ENCODE measurements around the gene ZNG1F. TPM values are rescaled to one million over a fixed set of nuclear protein-coding genes. Genes with fewer than 3 reads are reported as not detected.
"Not testable (repeated sequence)": the region's sequence is repeated elsewhere in the genome, so short reads cannot be mapped to it uniquely, and the experiment has no call there.

Gene ZNG1F
- total and polyA plus RNA-seq, 2 of the 4 experiments (the other 2 are of a cell fraction): 3.4 to 6.5 TPM

DNA sequence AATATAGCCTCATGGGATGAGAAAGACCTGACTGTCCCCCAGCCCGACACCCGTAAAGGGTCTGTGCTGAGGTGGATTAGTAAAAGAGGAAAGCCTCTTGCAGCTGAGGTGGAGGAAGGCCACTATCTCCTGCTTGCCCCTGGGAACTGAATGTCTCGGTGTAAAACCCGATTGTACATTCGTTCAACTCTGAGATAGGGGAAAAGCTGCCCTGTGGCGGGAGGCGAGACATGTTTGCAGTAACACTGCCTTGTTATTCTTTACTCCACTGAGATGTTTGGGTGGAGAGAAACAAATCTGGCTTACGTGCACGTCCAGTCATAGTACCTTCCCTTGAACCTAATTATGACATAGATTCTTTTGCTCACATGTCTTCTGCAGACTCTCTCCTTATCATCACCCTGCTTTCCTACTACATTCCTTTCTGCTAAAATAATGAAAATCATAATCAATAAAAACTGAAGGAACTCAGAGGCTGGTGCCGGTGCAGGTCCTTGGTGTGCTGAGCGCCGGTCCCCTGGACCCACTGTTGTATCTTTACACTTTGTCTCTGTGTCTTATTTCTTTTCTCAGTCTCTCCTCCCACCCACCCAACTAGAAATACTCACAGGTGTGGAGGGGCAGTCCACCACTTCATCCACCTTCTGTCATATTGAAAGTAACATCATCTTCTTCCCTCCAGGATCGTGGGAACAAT, 83.4 kb downstream of the ZNG1F start:
- H3K27me3 ChIP-seq (ENCODE audit: control insufficient read depth, insufficient read depth, low read length); H4K8ac ChIP-seq (ENCODE audit: low read depth in 2 of 2, low read length in 2 of 2); H3K4me2 ChIP-seq (ENCODE audit: low read depth, low read length); H2BK5ac ChIP-seq (ENCODE audit: low read depth, low read length, poor library complexity, severe bottlenecking); H2BK15ac ChIP-seq (ENCODE audit: low read depth, low read length); CTCF ChIA-PET; intact Hi-C loops (cut with micrococcal nuclease); H3K4me3 ChIP-seq (ENCODE audit: insufficient read depth, low read depth, low read length); H4K5ac ChIP-seq (ENCODE audit: low read depth, low read length); H3K14ac ChIP-seq (replicated peaks; ENCODE audit: low read depth, low read length); H3K79me1 ChIP-seq (ENCODE audit: low read depth in 1 of 2, low read length in 2 of 2); H3K36me3 ChIP-seq (ENCODE audit: control insufficient read depth, insufficient read depth, low read length); H2BK120ac ChIP-seq (ENCODE audit: low read depth, low read length); H2BK20ac ChIP-seq (ENCODE audit: low read depth, low read length); in situ Hi-C loops (cut with MboI; ENCODE audit: low sequenced_read_pairs); H4K91ac ChIP-seq (ENCODE audit: insufficient read depth, low read depth, low read length); DNase-seq; H3K18ac ChIP-seq (ENCODE audit: low read depth, low read length); H3K23ac ChIP-seq (ENCODE audit: low read depth, low read length); H3K9me1 ChIP-seq (ENCODE audit: insufficient read depth, low read length); H2AK9ac ChIP-seq (replicated peaks; ENCODE audit: low read depth, low read length, poor library complexity); H3K27ac ChIP-seq (ENCODE audit: insufficient read depth, low read length); POLR2A ChIA-PET (ENCODE audit: unreplicated experiment); ATAC-seq (ENCODE audit: low read depth); BruUV-seq (replicated peaks); H2AFZ ChIP-seq (replicated peaks; ENCODE audit: low read length, poor library complexity); H3K9ac ChIP-seq (ENCODE audit: low read depth, low read length); dilution Hi-C loops (cut with HindIII; ENCODE audit: low sequenced_read_pairs, unreplicated experiment); H3K4ac ChIP-seq (ENCODE audit: low read depth, low read length); H3K56ac ChIP-seq (ENCODE audit: extremely low read depth, insufficient read depth, low read length); H3K4me1 ChIP-seq (ENCODE audit: control insufficient read depth, insufficient read depth, low read length); H4K20me1 ChIP-seq (ENCODE audit: insufficient read depth, low read length); H2AK5ac ChIP-seq (ENCODE audit: low read depth, low read length); H3K9me3 ChIP-seq (ENCODE audit: control insufficient read depth, insufficient read depth, low read length): not testable (repeated sequence)
- WGBS, 2 experiments (ENCODE audit: extremely low coverage in 2 of 2, insufficient read length in 1 of 2): no CpG with 5 or more reads among the region's 13 CpGs

DNA sequence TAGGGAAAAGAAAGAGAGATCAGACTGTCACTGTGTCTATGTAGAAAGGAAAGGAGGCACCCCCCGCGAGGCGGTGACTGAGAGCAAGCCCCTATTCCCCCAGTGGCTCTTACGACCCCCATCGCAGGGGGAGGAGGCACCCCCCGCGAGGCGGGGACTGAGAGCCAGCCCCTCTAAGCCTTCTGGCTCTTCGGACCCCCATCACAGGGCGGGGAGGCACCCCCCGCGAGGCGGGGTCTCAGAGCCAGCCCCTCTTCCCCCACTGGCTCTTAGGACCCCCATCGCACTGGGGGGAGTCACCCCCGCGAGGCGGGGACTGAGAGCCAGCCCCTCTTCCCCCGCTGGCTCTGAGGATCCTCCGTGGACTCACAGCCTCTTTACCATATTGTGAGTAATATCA, 84.6 kb downstream of the ZNG1F start:
- H3K23ac ChIP-seq (ENCODE audit: low read depth, low read length); BruUV-seq (replicated peaks); H2BK120ac ChIP-seq (ENCODE audit: low read depth, low read length); CTCF ChIA-PET; H3K36me3 ChIP-seq (ENCODE audit: control insufficient read depth, insufficient read depth, low read length); H2BK20ac ChIP-seq (ENCODE audit: low read depth, low read length); DNase-seq; H3K18ac ChIP-seq (ENCODE audit: low read depth, low read length); H2AK5ac ChIP-seq (ENCODE audit: low read depth, low read length); H3K4me3 ChIP-seq (ENCODE audit: insufficient read depth, low read depth, low read length); ATAC-seq (ENCODE audit: low read depth); H3K14ac ChIP-seq (replicated peaks; ENCODE audit: low read depth, low read length); H2BK15ac ChIP-seq (ENCODE audit: low read depth, low read length); H3K27ac ChIP-seq (ENCODE audit: insufficient read depth, low read length); POLR2A ChIA-PET (ENCODE audit: unreplicated experiment); H3K56ac ChIP-seq (ENCODE audit: extremely low read depth, insufficient read depth, low read length); H2BK5ac ChIP-seq (ENCODE audit: low read depth, low read length, poor library complexity, severe bottlenecking); dilution Hi-C loops (cut with HindIII; ENCODE audit: low sequenced_read_pairs, unreplicated experiment); H3K27me3 ChIP-seq (ENCODE audit: control insufficient read depth, insufficient read depth, low read length); H4K20me1 ChIP-seq (ENCODE audit: insufficient read depth, low read length); H3K4ac ChIP-seq (ENCODE audit: low read depth, low read length); H3K9ac ChIP-seq (ENCODE audit: low read depth, low read length); H3K4me1 ChIP-seq (ENCODE audit: control insufficient read depth, insufficient read depth, low read length); H3K79me1 ChIP-seq (ENCODE audit: low read depth in 1 of 2, low read length in 2 of 2); H3K4me2 ChIP-seq (ENCODE audit: low read depth, low read length); H4K8ac ChIP-seq (ENCODE audit: low read depth in 2 of 2, low read length in 2 of 2); H3K9me3 ChIP-seq (ENCODE audit: control insufficient read depth, insufficient read depth, low read length); H4K91ac ChIP-seq (ENCODE audit: insufficient read depth, low read depth, low read length); in situ Hi-C loops (cut with MboI; ENCODE audit: low sequenced_read_pairs); H3K9me1 ChIP-seq (ENCODE audit: insufficient read depth, low read length); intact Hi-C loops (cut with micrococcal nuclease); H4K5ac ChIP-seq (ENCODE audit: low read depth, low read length); H2AFZ ChIP-seq (replicated peaks; ENCODE audit: low read length, poor library complexity); H2AK9ac ChIP-seq (replicated peaks; ENCODE audit: low read depth, low read length, poor library complexity): not testable (repeated sequence)
- WGBS, 2 experiments (ENCODE audit: extremely low coverage in 2 of 2, insufficient read length in 1 of 2): no CpG with 5 or more reads among the region's 19 CpGs

Measured in IMR-90 (cell line).